WTC11 (cell line): ENCODE results near the gene PNPO. TPM values are rescaled to one million over a fixed set of nuclear protein-coding genes. Genes with fewer than 3 reads are reported as not detected.

Source experiments
- ATAC-seq: fragments of 200-7000 bp; cut with Tn5 transposase; 2 replicates; pipeline ENCODE4 v1.10.0; 2021; ENCODE audit warnings: mild to moderate bottlenecking, moderate library complexity
- CTCF ChIA-PET: fragments of 300-600 bp; sonication (Branson Sonifier 250); formaldehyde crosslinking; loops from one replicate; lab custom pipeline; 2021; ENCODE audit warnings: antibody characterized with exemption; lab: Charles Lee
- POLR2A ChIA-PET: fragments of 350-600 bp; sonication (Branson Sonifier 250); formaldehyde crosslinking; loops from one replicate; lab custom pipeline; 2021; ENCODE audit warnings: antibody characterized with exemption; lab: Charles Lee
- DNase-seq: peaks from one replicate; pipeline ENCODE4 v3.0.0; 2021; ENCODE audit warnings: low spot score
- H3K27ac Mint-ChIP-seq: 2 replicates; pipeline ENCODE4 v1.8.0; 2021; ENCODE audit warnings: mixed read lengths
- H3K27me3 Mint-ChIP-seq: 2 replicates; pipeline ENCODE4 v1.8.0; 2021; ENCODE audit warnings: low read depth, mild to moderate bottlenecking, moderate library complexity, mixed read lengths
- H3K36me3 Mint-ChIP-seq: 2 replicates; pipeline ENCODE4 v1.8.0; 2021; ENCODE audit warnings: mixed read lengths
- H3K4me1 Mint-ChIP-seq: 2 replicates; pipeline ENCODE4 v1.8.0; 2022; ENCODE audit warnings: mixed read lengths
- H3K4me3 Mint-ChIP-seq: 2 replicates; pipeline ENCODE4 v1.8.0; 2021; ENCODE audit warnings: mild to moderate bottlenecking, moderate library complexity, mixed read lengths
- H3K9me3 Mint-ChIP-seq: 2 replicates; pipeline ENCODE4 v1.8.0; 2021; ENCODE audit warnings: mixed read lengths
- ATF3 ChIP-seq: sonication (generic); formaldehyde crosslinking; conservative IDR thresholded peaks from 2 replicates; pipeline ENCODE4 v1.8.1; 2022; ENCODE audit warnings: mild to moderate bottlenecking, missing genetic modification reagents
- CBFB ChIP-seq: sonication (generic); formaldehyde crosslinking; IDR thresholded peaks from 2 replicates; pipeline ENCODE4 v1.8.1; 2022; ENCODE audit warnings: mild to moderate bottlenecking, low read depth, missing genetic modification reagents
- ERG ChIP-seq: fragments of 250-450 bp; sonication (Bioruptor Pico); IDR thresholded peaks from 2 replicates; pipeline ENCODE4 v1.8.0; 2021; ENCODE audit warnings: mild to moderate bottlenecking
- FOXJ3 ChIP-seq: sonication (generic); formaldehyde crosslinking; IDR thresholded peaks from 2 replicates; pipeline ENCODE4 v1.9.0; 2021; ENCODE audit warnings: missing genetic modification reagents, mild to moderate bottlenecking, borderline replicate concordance
- GABPB1 ChIP-seq: sonication (generic); formaldehyde crosslinking; IDR thresholded peaks from 2 replicates; pipeline ENCODE4 v1.8.1; 2023; ENCODE audit warnings: mild to moderate bottlenecking, missing genetic modification reagents
- GRHL2 ChIP-seq: fragments of 250-450 bp; sonication (Bioruptor Pico); IDR thresholded peaks from 2 replicates; pipeline ENCODE4 v1.8.0; 2022; ENCODE audit warnings: mild to moderate bottlenecking, moderate library complexity; ENCODE audit not compliant: insufficient replicate concordance, severe bottlenecking
- IRF2 ChIP-seq: sonication (generic); formaldehyde crosslinking; IDR thresholded peaks from 2 replicates; pipeline ENCODE4 v1.8.0; 2022; ENCODE audit warnings: low read depth, missing genetic modification reagents, borderline replicate concordance
- JUN ChIP-seq: sonication (generic); formaldehyde crosslinking; IDR thresholded peaks from 2 replicates; pipeline ENCODE4 v1.8.0; 2023; ENCODE audit warnings: mild to moderate bottlenecking, missing genetic modification reagents
- NR1H2 ChIP-seq: sonication (generic); formaldehyde crosslinking; IDR thresholded peaks from 2 replicates; pipeline ENCODE4 v1.9.0; 2021; ENCODE audit warnings: mild to moderate bottlenecking, moderate library complexity, missing genetic modification reagents
- OVOL2 ChIP-seq: fragments of 250-450 bp; sonication (Bioruptor Pico); IDR thresholded peaks from 2 replicates; pipeline ENCODE4 v1.9.0; 2021; ENCODE audit warnings: mild to moderate bottlenecking, borderline replicate concordance
- PRRX2 ChIP-seq: fragments of 250-450 bp; sonication (Bioruptor Pico); IDR thresholded peaks from 2 replicates; pipeline ENCODE4 v1.8.0; 2021; ENCODE audit warnings: mild to moderate bottlenecking
- SMAD4 ChIP-seq: sonication (generic); formaldehyde crosslinking; IDR thresholded peaks from 2 replicates; pipeline ENCODE4 v1.8.0; 2022; ENCODE audit warnings: mild to moderate bottlenecking, missing genetic modification reagents
- SP1 ChIP-seq: sonication (generic); formaldehyde crosslinking; conservative IDR thresholded peaks from 2 replicates; pipeline ENCODE4 v1.8.1; 2022; ENCODE audit warnings: missing genetic modification reagents
- ZBTB21 ChIP-seq: sonication (generic); formaldehyde crosslinking; IDR thresholded peaks from 2 replicates; pipeline ENCODE4 v1.8.1; 2023; ENCODE audit warnings: mild to moderate bottlenecking, missing genetic modification reagents, borderline replicate concordance
- ZMAT4 ChIP-seq: fragments of 250-450 bp; sonication (Bioruptor Pico); IDR thresholded peaks from 2 replicates; pipeline ENCODE4 v1.9.0; 2021; ENCODE audit warnings: mild to moderate bottlenecking
- ZNF281 ChIP-seq: sonication (generic); formaldehyde crosslinking; IDR thresholded peaks from 2 replicates; pipeline ENCODE4 v1.8.0; 2023; ENCODE audit warnings: mild to moderate bottlenecking, missing genetic modification reagents
- ZNF532 ChIP-seq: fragments of 250-450 bp; sonication (Bioruptor Pico); IDR thresholded peaks from 2 replicates; pipeline ENCODE4 v1.9.0; 2021; ENCODE audit warnings: mild to moderate bottlenecking, borderline replicate concordance
- ZNF671 ChIP-seq: fragments of 250-450 bp; sonication (Bioruptor Pico); IDR thresholded peaks from 2 replicates; pipeline ENCODE4 v1.8.0; 2021; ENCODE audit warnings: mild to moderate bottlenecking
- total RNA-seq: library from RNA; stranded (reverse); gene quantifications from 3 replicates; pipeline ENCODE4 v1.2.3, GENCODE V29; 2021
- TF ChIP-seq, protein P1 (sequence below): sonication (generic); formaldehyde crosslinking; IDR thresholded peaks from 2 replicates; pipeline ENCODE4 v1.8.1; 2022; ENCODE audit warnings: mild to moderate bottlenecking, moderate library complexity, missing genetic modification reagents
- TF ChIP-seq, protein P2 (sequence below): sonication (generic); formaldehyde crosslinking; IDR thresholded peaks from 2 replicates; pipeline ENCODE4 v1.8.0; 2022; ENCODE audit warnings: mild to moderate bottlenecking, missing genetic modification reagents

The PNPO gene
- total RNA-seq, 1 experiment from 2014 or later = 12.2 TPM

DNA sequence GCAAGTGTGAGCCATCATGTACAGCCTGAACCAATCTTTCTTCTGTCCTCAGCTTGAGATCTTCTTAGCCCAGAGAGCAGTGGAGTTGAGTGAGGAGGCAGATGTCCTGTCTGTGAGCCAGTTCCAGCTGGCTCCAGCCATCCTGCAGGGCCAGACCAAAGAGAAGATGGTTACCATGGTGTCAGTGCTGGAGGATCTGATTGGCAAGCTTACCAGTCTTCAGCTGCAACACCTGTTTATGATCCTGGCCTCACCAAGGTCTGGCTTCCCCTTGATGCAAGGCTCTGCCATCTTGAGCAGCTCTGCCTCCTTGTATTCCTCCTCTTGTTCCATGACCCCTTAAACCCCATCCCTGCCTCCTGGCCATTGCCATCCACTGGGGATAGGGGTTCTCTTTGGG lies 39.2 kb downstream of the PNPO start:
- H3K4me3 Mint-ChIP-seq = no peak overlapping the region
- TF ChIP-seq, protein P1, sequence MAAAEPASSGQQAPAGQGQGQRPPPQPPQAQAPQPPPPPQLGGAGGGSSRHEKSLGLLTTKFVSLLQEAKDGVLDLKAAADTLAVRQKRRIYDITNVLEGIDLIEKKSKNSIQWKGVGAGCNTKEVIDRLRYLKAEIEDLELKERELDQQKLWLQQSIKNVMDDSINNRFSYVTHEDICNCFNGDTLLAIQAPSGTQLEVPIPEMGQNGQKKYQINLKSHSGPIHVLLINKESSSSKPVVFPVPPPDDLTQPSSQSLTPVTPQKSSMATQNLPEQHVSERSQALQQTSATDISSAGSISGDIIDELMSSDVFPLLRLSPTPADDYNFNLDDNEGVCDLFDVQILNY (CRISPR knock-in tag) = no peak
- TF ChIP-seq ZNF532 (no peak), SP1 (no peak), ZNF281 (CRISPR knock-in tag) (no peak)
- H3K9me3 Mint-ChIP-seq = no peaks in the 10 kb centered on the region
- ChIA-PET CTCF (interaction anchor here (0.9 to 7.3 kb wide), 3 partner anchors 10 to 35 kb away, joined by 3 to 242 read pairs (median 5); partner anchors contain the start of gene CDK5RAP3), POLR2A (no interaction called here)
- DNase-seq (no peak), ATAC-seq (no peak)
- no peaks in the 10 kb centered on the region for H3K4me1 Mint-ChIP-seq
- H3K27me3 Mint-ChIP-seq = no peaks in the 10 kb centered on the region
- peaks cover 40% of the 10 kb centered on the region for H3K36me3 Mint-ChIP-seq
- no peak overlapping the region for H3K27ac Mint-ChIP-seq

DNA sequence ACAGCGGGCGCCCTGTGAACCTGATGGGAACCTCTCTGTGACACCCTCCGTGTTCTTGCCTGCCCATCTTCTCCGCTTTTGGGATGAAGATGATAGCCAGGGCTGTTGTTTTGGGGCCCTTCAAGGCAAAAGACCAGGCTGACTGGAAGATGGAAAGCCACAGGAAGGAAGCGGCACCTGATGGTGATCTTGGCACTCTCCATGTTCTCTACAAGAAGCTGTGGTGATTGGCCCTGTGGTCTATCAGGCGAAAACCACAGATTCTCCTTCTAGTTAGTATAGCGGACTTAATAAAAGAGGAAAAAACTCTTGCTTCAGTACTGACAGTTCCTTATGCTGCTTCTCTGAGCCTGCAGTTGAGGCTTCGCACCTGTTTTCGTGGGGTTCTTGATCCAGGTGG lies 40.1 kb downstream of the PNPO start:
- CTCF ChIA-PET = interaction anchor here (1.1 to 1.7 kb wide), 3 partner anchors 11 to 35 kb away, joined by 3 to 5 read pairs (median 3); partner anchors contain the start of gene CDK5RAP3
- POLR2A ChIA-PET = no interaction called here
- no peak overlapping the region for H3K27ac Mint-ChIP-seq
- no peaks in the 10 kb centered on the region for H3K27me3 Mint-ChIP-seq
- DNase-seq (no peak), ATAC-seq (no peak)
- peaks cover 2% of the 10 kb centered on the region for H3K4me1 Mint-ChIP-seq
- peaks cover 36% of the 10 kb centered on the region for H3K36me3 Mint-ChIP-seq
- no peak overlapping the region for H3K4me3 Mint-ChIP-seq
- no peaks in the 10 kb centered on the region for H3K9me3 Mint-ChIP-seq
- TF ChIP-seq NR1H2 (CRISPR knock-in tag) (no peak), ZMAT4 (CRISPR knock-in tag) (no peak), SMAD4 (CRISPR knock-in tag) (no peak), CBFB (CRISPR knock-in tag) (no peak), GABPB1 (CRISPR knock-in tag) (no peak), ZNF671 (no peak), ZNF532 (no peak), ZBTB21 (CRISPR knock-in tag) (no peak), OVOL2 (no peak), FOXJ3 (no peak), JUN (CRISPR knock-in tag) (no peak), ATF3 (CRISPR knock-in tag) (no peak), ERG (CRISPR knock-in tag) (no peak), IRF2 (CRISPR knock-in tag) (no peak), GRHL2 (CRISPR knock-in tag) (no peak), PRRX2 (no peak)
- TF ChIP-seq, protein P2, sequence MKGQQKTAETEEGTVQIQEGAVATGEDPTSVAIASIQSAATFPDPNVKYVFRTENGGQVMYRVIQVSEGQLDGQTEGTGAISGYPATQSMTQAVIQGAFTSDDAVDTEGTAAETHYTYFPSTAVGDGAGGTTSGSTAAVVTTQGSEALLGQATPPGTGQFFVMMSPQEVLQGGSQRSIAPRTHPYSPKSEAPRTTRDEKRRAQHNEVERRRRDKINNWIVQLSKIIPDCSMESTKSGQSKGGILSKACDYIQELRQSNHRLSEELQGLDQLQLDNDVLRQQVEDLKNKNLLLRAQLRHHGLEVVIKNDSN = no peak
